ENCODE data around the gene RNF113B. TPM values are rescaled to one million over a fixed set of nuclear protein-coding genes. Genes with fewer than 3 reads are reported as not detected.

Gene RNF113B
- polyA plus RNA-seq, 1 experiment = not detected

DNA sequence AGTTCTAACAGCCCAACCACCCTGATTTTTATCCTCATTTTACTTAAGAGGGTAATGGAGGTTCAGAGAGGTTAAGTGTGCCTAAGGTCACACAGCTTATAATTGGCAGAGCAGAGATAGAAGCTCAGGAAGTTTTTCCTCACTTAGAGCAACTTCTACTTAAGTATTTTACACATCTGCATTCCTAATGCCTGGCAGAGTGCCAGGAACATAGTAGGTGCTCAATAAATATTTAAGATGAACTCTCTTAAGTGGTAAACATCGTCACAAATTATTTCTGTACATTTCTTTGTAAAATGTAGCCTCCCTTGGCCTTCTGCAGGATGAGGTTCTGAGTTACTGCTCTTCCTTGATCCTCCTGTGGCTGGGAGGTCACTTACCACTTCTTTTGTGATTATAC, 19.5 kb downstream of the RNF113B start:
- Histone ChIP-seq H3K4me3 (ENCODE audit: low read depth, low read length) (no peak overlapping the region), H3K36me3 (ENCODE audit: control insufficient read depth, insufficient read depth, low read length) (no peaks in the 10 kb centered on the region; the same call in none of the 2 replicates), H3K27me3 (ENCODE audit: control insufficient read depth, insufficient read depth, low read length) (no peaks in the 10 kb centered on the region)
- DNase-seq (ENCODE audit: low read depth) = no peak
- ChIA-PET POLR2A (no interaction called here), CTCF (no interaction called here)
- no peak for TF ChIP-seq CTCF (IDR thresholded peaks at IDR 0.05; ENCODE audit: insufficient read depth, low read depth, low read length)

- no peak for TF ChIP-seq CTCF (IDR thresholded peaks at IDR 0.05; ENCODE audit: insufficient read depth, low read depth, low read length)
- H3K36me3 ChIP-seq (ENCODE audit: control insufficient read depth, insufficient read depth, low read length) = no peaks in the 10 kb centered on the region; the same call in none of the 2 replicates
- ChIA-PET POLR2A (no interaction called here), CTCF (no interaction called here)
- H3K4me3 ChIP-seq (ENCODE audit: low read depth, low read length) = no peak overlapping the region
- no peaks in the 10 kb centered on the region for H3K27me3 ChIP-seq (ENCODE audit: control insufficient read depth, insufficient read depth, low read length)
- DNase-seq (ENCODE audit: low read depth) = no peak
Observed at GRCh38 chr13:98157188-98157587, 19.9 kb downstream of the RNF113B start.

GRCh38 chr13:98156259-98156658, 20.8 kb downstream of the RNF113B start:
- ChIA-PET CTCF (no interaction called here), POLR2A (no interaction called here)
- Histone ChIP-seq H3K4me3 (ENCODE audit: low read depth, low read length) (no peak overlapping the region), H3K27me3 (ENCODE audit: control insufficient read depth, insufficient read depth, low read length) (no peaks in the 10 kb centered on the region), H3K36me3 (ENCODE audit: control insufficient read depth, insufficient read depth, low read length) (no peaks in the 10 kb centered on the region; the same call in none of the 2 replicates)
- DNase-seq (ENCODE audit: low read depth) = no peak
- no peak for TF ChIP-seq CTCF (IDR thresholded peaks at IDR 0.05; ENCODE audit: insufficient read depth, low read depth, low read length)

GRCh38 chr13:98155475-98156109, 21.5 kb downstream of the RNF113B start:
- TF ChIP-seq CTCF (IDR thresholded peaks at IDR 0.05; ENCODE audit: insufficient read depth, low read depth, low read length) = no peak
- ChIA-PET CTCF (no interaction called here), POLR2A (no interaction called here)
- Histone ChIP-seq H3K36me3 (ENCODE audit: control insufficient read depth, insufficient read depth, low read length) (no peaks in the 10 kb centered on the region; the same call in none of the 2 replicates), H3K4me3 (ENCODE audit: low read depth, low read length) (no peak overlapping the region), H3K27me3 (ENCODE audit: control insufficient read depth, insufficient read depth, low read length) (no peaks in the 10 kb centered on the region)
- no peak for DNase-seq (ENCODE audit: low read depth)

- no peaks in the 10 kb centered on the region; the same call in none of the 2 replicates for H3K36me3 ChIP-seq (ENCODE audit: control insufficient read depth, insufficient read depth, low read length)
- no peak overlapping the region for H3K4me3 ChIP-seq (ENCODE audit: low read depth, low read length)
- DNase-seq (ENCODE audit: low read depth) = no peak
- ChIA-PET CTCF (interaction anchor here (0.6 to 1.1 kb wide), 3 partner anchors 66 to 467 kb away, joined by 3 read pairs; no protein-coding TSS in a partner anchor), POLR2A (no interaction called here)
- TF ChIP-seq CTCF (IDR thresholded peaks at IDR 0.05; ENCODE audit: insufficient read depth, low read depth, low read length) = no peak
- H3K27me3 ChIP-seq (ENCODE audit: control insufficient read depth, insufficient read depth, low read length) = no peaks in the 10 kb centered on the region
Observed at GRCh38 chr13:98150832-98151479, 26.1 kb downstream of the RNF113B start.

Data from BJ (cell line).